Activated effector memory CD4-positive, alpha-beta T cell treated with Interleukin-2 at 50 U/mL for 16 hours (primary cell): ENCODE measurements around the gene RHEBL1.

Source experiments
- DNase-seq: peaks from one replicate; pipeline ENCODE4 v3.0.0-alpha.2; 2020

The RHEBL1 gene

GRCh38 chr12:49033611-49034285 lies 36.0 kb downstream of the RHEBL1 start:
- DNase-seq = no peak

GRCh38 chr12:49032679-49033447 lies 36.9 kb downstream of the RHEBL1 start:
- no peak for DNase-seq

- DNase-seq = no peak
Observed at GRCh38 chr12:49032276-49032675, 37.5 kb downstream of the RHEBL1 start.

GRCh38 chr12:49031573-49032161 lies 38.1 kb downstream of the RHEBL1 start:
- no peak for DNase-seq

GRCh38 chr12:49030714-49031572 lies 38.8 kb downstream of the RHEBL1 start:
- no peak for DNase-seq

GRCh38 chr12:49030119-49030518 lies 39.7 kb downstream of the RHEBL1 start:
- DNase-seq = no peak

GRCh38 chr12:49028666-49029275 lies 41.0 kb downstream of the RHEBL1 start:
- no peak for DNase-seq

GRCh38 chr12:49027846-49028555 lies 41.8 kb downstream of the RHEBL1 start:
- no peak for DNase-seq

- DNase-seq = no peak
Observed at GRCh38 chr12:49026678-49027480, 42.9 kb downstream of the RHEBL1 start.

GRCh38 chr12:49026101-49026500 lies 43.7 kb downstream of the RHEBL1 start:
- no peak for DNase-seq

- DNase-seq = no peak
Observed at GRCh38 chr12:49025463-49025862, 44.3 kb downstream of the RHEBL1 start.

- DNase-seq = no peak
Observed at GRCh38 chr12:49024543-49024942, 45.2 kb downstream of the RHEBL1 start.

- no peak for DNase-seq
Observed at GRCh38 chr12:49023812-49024211, 46.0 kb downstream of the RHEBL1 start.

GRCh38 chr12:49022558-49023178 lies 47.1 kb downstream of the RHEBL1 start:
- no peak for DNase-seq

GRCh38 chr12:49021292-49021915 lies 48.4 kb downstream of the RHEBL1 start:
- no peak for DNase-seq

GRCh38 chr12:49020441-49020840 lies 49.3 kb downstream of the RHEBL1 start:
- no peak for DNase-seq

GRCh38 chr12:49019443-49020324 lies 50.1 kb downstream of the RHEBL1 start:
- DNase-seq = no peak

GRCh38 chr12:49019120-49019430 lies 50.7 kb downstream of the RHEBL1 start:
- no peak for DNase-seq
